HCT116 (cell line): Measurements from ENCODE around the gene PCNT. TPM values are rescaled to one million over a fixed set of nuclear protein-coding genes. Genes with fewer than 3 reads are reported as not detected.
A peak's percentile ranks its signal among the peaks of the same experiment; 100 is the strongest.

Experiments used
- ATAC-seq: fragments of 200-7000 bp; cut with Tn5 transposase; 2 replicates; pipeline ENCODE4 v1.9.1; 2020; ENCODE audit warnings: mild to moderate bottlenecking, moderate library complexity
- BruUV-seq: library from RNA; stranded (reverse); fragments of 400-500 nt; replicated peaks from 2 replicates; lab custom pipeline; 2021; lab: Mats Ljungman, UMichigan
- CTCF ChIA-PET: fragments of 300-600 bp; sonication (Branson Sonifier 250); formaldehyde crosslinking; loops from one replicate; lab custom pipeline; 2021; ENCODE audit warnings: antibody characterized with exemption; lab: Charles Lee
- POLR2A ChIA-PET: fragments of 300-600, 350-600 bp; sonication (Branson Sonifier 250); formaldehyde crosslinking; loops from one replicate; lab custom pipeline; 2021; ENCODE audit warnings: antibody characterized with exemption; lab: Charles Lee
- RAD21 ChIA-PET, 2 experiments: fragments of 300-600 bp; sonication (Branson Sonifier 250); formaldehyde crosslinking; loops; one replicate each; lab custom pipeline; 2023; ENCODE audit warnings: low total read pairs in 2 of 2; ENCODE audit not compliant: uncharacterized antibody in 2 of 2, unreplicated experiment in 2 of 2, low non-redundant PET in 1 of 2; lab: Charles Lee
- DNase-seq: peaks from one replicate; pipeline ENCODE4 v3.0.0-alpha.2; 2010; ENCODE audit warnings: low read depth, low spot score
- H2AFZ ChIP-seq: fragments of 200-600 bp; shearing (Covaris generic), sonication (generic); 2 replicates; pipeline ENCODE4 v1.6.1; 2017; ENCODE audit warnings: low read depth, mixed run types, mixed read lengths, antibody characterized with exemption, low read length; ENCODE audit not compliant: poor library complexity, severe bottlenecking
- H3K27ac ChIP-seq: 2 replicates; pipeline ENCODE4 v1.5.1; 2012; ENCODE audit warnings: low read depth, low read length
- H3K27me3 ChIP-seq: fragments of 200-600 bp; sonication (generic); 2 replicates; pipeline ENCODE4 v1.6.1; 2016; ENCODE audit warnings: mixed run types, low read length, mixed read lengths; ENCODE audit not compliant: insufficient read depth
- H3K36me3 ChIP-seq, 2 experiments: fragments of 200-500 bp in 1 of 2; fragments of 200-600 bp in 1 of 2; sonication (Bioruptor generic) in 1 of 2; sonication (generic) in 1 of 2; 2 replicates each; pipeline versions ENCODE4 v1.5.1 to v1.6.1; 2014 to 2016; ENCODE audit warnings: low read length in 2 of 2, inconsistent platforms in 1 of 2, mixed read lengths in 1 of 2, mixed run types in 1 of 2; ENCODE audit not compliant: insufficient read depth in 2 of 2, control insufficient read depth in 1 of 2
- H3K4me1 ChIP-seq, 2 experiments: fragments of 200-600 bp in 1 of 2; sonication (generic) in 1 of 2; 2 replicates each; pipeline versions ENCODE4 v1.5.1 to v1.6.1; 2012 to 2017; ENCODE audit warnings: low read length in 2 of 2, inconsistent platforms in 1 of 2, mild to moderate bottlenecking in 1 of 2, mixed read lengths in 1 of 2, mixed run types in 1 of 2, moderate library complexity in 1 of 2; ENCODE audit not compliant: insufficient read depth in 2 of 2, control insufficient read depth in 1 of 2
- H3K4me2 ChIP-seq: fragments of 200-600 bp; sonication (generic); 2 replicates; pipeline ENCODE4 v1.6.1; 2017; ENCODE audit warnings: mixed run types, low read length, mixed read lengths
- H3K4me3 ChIP-seq, 2 experiments: fragments of 200-600 bp in 1 of 2; sonication (generic) in 1 of 2; replicated peaks in 1 of 2; 2 replicates each; pipeline ENCODE4 v1.5.1; 2011 to 2016; ENCODE audit warnings: low read length in 2 of 2, control low read depth in 1 of 2, low read depth in 1 of 2, mild to moderate bottlenecking in 1 of 2, mixed read lengths in 1 of 2, mixed run types in 1 of 2
- H3K79me2 ChIP-seq: fragments of 200-600 bp; sonication (generic); 2 replicates; pipeline ENCODE4 v1.6.1; 2017; ENCODE audit warnings: mild to moderate bottlenecking, mixed run types, low read length, moderate library complexity, mixed read lengths; ENCODE audit not compliant: insufficient read depth
- H3K9ac ChIP-seq: fragments of 200-600 bp; sonication (generic); 2 replicates; pipeline ENCODE4 v1.6.1; 2016; ENCODE audit warnings: low read length, mixed read lengths
- H3K9me2 ChIP-seq: fragments of 200-600 bp; sonication (generic), shearing (Covaris generic); 2 replicates; pipeline ENCODE4 v1.6.1; 2017; ENCODE audit warnings: mixed run types, mild to moderate bottlenecking, moderate library complexity; ENCODE audit not compliant: insufficient read depth
- H3K9me3 ChIP-seq, 2 experiments: fragments of 200-500 bp in 1 of 2; fragments of 200-600 bp in 1 of 2; sonication (Bioruptor generic) in 1 of 2; sonication (generic) in 1 of 2; 2 replicates each; pipeline ENCODE4 v1.6.1; 2014 to 2017; ENCODE audit warnings: low read length in 2 of 2, mixed read lengths in 2 of 2, inconsistent platforms in 1 of 2, low read depth in 1 of 2, mild to moderate bottlenecking in 1 of 2, mixed run types in 1 of 2, moderate library complexity in 1 of 2; ENCODE audit not compliant: control insufficient read depth in 1 of 2, insufficient read depth in 1 of 2
- H4K20me1 ChIP-seq: fragments of 200-600 bp; sonication (generic), shearing (Covaris generic); 2 replicates; pipeline ENCODE4 v1.6.1; 2017; ENCODE audit warnings: mixed run types, mild to moderate bottlenecking, moderate library complexity; ENCODE audit not compliant: insufficient read depth
- CEBPB ChIP-seq: IDR thresholded peaks from 2 replicates; pipeline ENCODE4 v1.6.1; 2012; ENCODE audit warnings: low read depth
- EGR1 ChIP-seq: IDR thresholded peaks from 2 replicates; pipeline ENCODE4 v1.6.1; 2012; ENCODE audit warnings: low read depth
- ELF1 ChIP-seq: IDR thresholded peaks from 2 replicates; pipeline ENCODE4 v1.6.1; 2012; ENCODE audit warnings: low read depth, borderline replicate concordance
- EZH2 ChIP-seq: fragments of 200-600 bp; sonication (generic); IDR thresholded peaks from 2 replicates; pipeline ENCODE4 v1.6.1; 2017; ENCODE audit warnings: antibody characterized with exemption, mixed run types
- EZH2phosphoT487 ChIP-seq: fragments of 200-600 bp; IDR thresholded peaks from 2 replicates; pipeline ENCODE4 v1.6.1; 2018; ENCODE audit warnings: antibody characterized with exemption, borderline replicate concordance
- JUND ChIP-seq: IDR thresholded peaks from 2 replicates; pipeline ENCODE4 v1.6.1; 2012
- SRF ChIP-seq: IDR thresholded peaks from 2 replicates; pipeline ENCODE4 v1.6.1; 2012; ENCODE audit warnings: low read depth
- TCF7L2 ChIP-seq: IDR thresholded peaks from 2 replicates; pipeline ENCODE4 v1.7.0; 2011; ENCODE audit warnings: borderline replicate concordance, inconsistent platforms; ENCODE audit not compliant: insufficient read depth, insufficient read length; ENCODE audit errors: extremely low read depth
- ZFX ChIP-seq: fragments of 450-650 bp; IDR thresholded peaks from 2 replicates; pipeline ENCODE4 v1.6.1; 2017
- ZNF274 ChIP-seq: fragments of 200-500 bp; sonication (Bioruptor generic); IDR thresholded peaks from 2 replicates; pipeline ENCODE4 v1.6.1; 2014; ENCODE audit warnings: mild to moderate bottlenecking, low read depth, low read length, inconsistent platforms
- intact Hi-C: fragments of 100-400 bp; cut with micrococcal nuclease; formaldehyde crosslinking; loops from 2 replicates; pipeline ENCODE4 v1.10.0; 2022
- total RNA-seq: library from RNA; stranded (reverse); gene quantifications from one replicate; pipeline ENCODE4 v1.2.1, GENCODE V29; 2021; ENCODE audit not compliant: unreplicated experiment
- TF ChIP-seq, protein P1 (sequence below), 3 experiments: fragments of 200-600 bp in 1 of 3; sonication (generic) in 1 of 3; IDR thresholded peaks in 2 of 3; conservative IDR thresholded peaks in 1 of 3; 2 replicates each; pipeline ENCODE4 v1.5.1; 2012 to 2017; ENCODE audit warnings: low read depth in 2 of 3, low read length in 2 of 3, antibody characterized with exemption in 1 of 3, borderline replicate concordance in 1 of 3, control low read depth in 1 of 3, mild to moderate bottlenecking in 1 of 3, mixed read lengths in 1 of 3, mixed run types in 1 of 3, moderate library complexity in 1 of 3; ENCODE audit not compliant: insufficient read depth in 1 of 3
- TF ChIP-seq, protein P2 (sequence below): IDR thresholded peaks from 2 replicates; pipeline ENCODE4 v1.6.1; 2012; ENCODE audit warnings: low read depth
- TF ChIP-seq, protein P3 (sequence below): IDR thresholded peaks from 2 replicates; pipeline ENCODE4 v1.6.1; 2012

PCNT gene
- total RNA-seq, 1 experiment from 2014 or later = 43.6 TPM

- Histone ChIP-seq H3K4me3 (no peak overlapping the region), H3K4me2 (no peak overlapping the region), H3K79me2 (no peaks in the 10 kb centered on the region), H3K9ac (no peak overlapping the region), H3K27me3 (no peaks in the 10 kb centered on the region), H2AFZ (no peak overlapping the region), H3K4me1 (peaks cover 6 to 11% of the 10 kb centered on the region in 2 experiments; a peak in 2 of 4 replicates), H3K9me3 (no peaks in the 10 kb centered on the region), H3K27ac (no peak overlapping the region), H4K20me1 (no peaks in the 10 kb centered on the region), H3K36me3 (no peaks in the 10 kb centered on the region), H3K9me2 (no peaks in the 10 kb centered on the region)
- DNase-seq (no peak), ATAC-seq (no peak)
- no TSS peak for BruUV-seq
- intact Hi-C loops = no loop called here
- CTCF ChIA-PET = no interaction called here
- RAD21 ChIA-PET = no interaction called here
- POLR2A ChIA-PET = no interaction called here
- TF ChIP-seq, protein P1, sequence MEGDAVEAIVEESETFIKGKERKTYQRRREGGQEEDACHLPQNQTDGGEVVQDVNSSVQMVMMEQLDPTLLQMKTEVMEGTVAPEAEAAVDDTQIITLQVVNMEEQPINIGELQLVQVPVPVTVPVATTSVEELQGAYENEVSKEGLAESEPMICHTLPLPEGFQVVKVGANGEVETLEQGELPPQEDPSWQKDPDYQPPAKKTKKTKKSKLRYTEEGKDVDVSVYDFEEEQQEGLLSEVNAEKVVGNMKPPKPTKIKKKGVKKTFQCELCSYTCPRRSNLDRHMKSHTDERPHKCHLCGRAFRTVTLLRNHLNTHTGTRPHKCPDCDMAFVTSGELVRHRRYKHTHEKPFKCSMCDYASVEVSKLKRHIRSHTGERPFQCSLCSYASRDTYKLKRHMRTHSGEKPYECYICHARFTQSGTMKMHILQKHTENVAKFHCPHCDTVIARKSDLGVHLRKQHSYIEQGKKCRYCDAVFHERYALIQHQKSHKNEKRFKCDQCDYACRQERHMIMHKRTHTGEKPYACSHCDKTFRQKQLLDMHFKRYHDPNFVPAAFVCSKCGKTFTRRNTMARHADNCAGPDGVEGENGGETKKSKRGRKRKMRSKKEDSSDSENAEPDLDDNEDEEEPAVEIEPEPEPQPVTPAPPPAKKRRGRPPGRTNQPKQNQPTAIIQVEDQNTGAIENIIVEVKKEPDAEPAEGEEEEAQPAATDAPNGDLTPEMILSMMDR (IDR thresholded peaks at IDR 0.05 in 2 of 3, conservative IDR thresholded peaks at IDR 0.05 in 1 of 3; ENCODE audit: borderline replicate concordance in 1 of 3, insufficient read depth in 1 of 3, low read depth in 2 of 3, low read length in 2 of 3) = peak in 1 of 3 experiments; percentile 22; a peak in 1 of 6 replicates
- TF ChIP-seq CEBPB (no peak), EZH2phosphoT487 (no peak), TCF7L2 (no peak), ELF1 (no peak)
Observed at GRCh38 chr21:46314441-46315020, 9.4 kb upstream of the PCNT start.

DNA sequence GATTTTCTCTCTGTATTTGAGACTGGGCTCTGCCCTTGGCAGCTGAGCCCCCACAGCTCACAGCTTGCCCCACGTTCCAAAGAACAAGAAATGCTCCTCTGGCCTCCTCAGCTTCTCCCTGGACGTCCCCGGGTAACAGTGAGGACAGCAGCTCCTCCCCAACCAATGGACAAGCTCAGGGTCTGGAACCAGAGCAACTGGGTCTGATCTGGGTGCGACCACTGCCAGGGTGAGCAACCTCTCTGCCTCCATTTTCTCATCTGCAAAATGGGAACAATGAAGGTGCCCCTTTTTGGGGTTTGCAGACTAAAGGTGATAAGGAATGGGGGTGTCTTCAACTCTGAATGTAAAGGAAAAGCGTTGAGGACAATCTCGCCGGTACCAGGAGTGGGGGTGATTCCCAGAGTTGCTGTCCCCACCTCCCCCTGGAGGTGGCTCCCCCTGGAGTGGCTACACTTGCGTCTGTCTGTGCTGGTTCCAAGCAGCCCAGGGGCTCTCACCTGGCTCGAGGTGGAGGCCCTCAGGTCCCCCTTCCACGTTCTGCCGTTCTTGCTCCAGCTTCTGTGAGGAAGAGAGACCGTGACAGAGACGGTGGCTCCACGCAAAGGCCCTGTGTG lies 7.1 kb upstream of the PCNT start:
- Histone ChIP-seq H3K9me3 (no peaks in the 10 kb centered on the region), H3K9me2 (no peaks in the 10 kb centered on the region), H3K4me2 (no peak overlapping the region), H3K9ac (no peak overlapping the region), H3K27ac (no peak overlapping the region), H3K79me2 (peaks cover 5% of the 10 kb centered on the region; the same call in 1 of the 2 replicates), H3K36me3 (no peaks in the 10 kb centered on the region), H3K4me1 (peaks cover 6 to 11% of the 10 kb centered on the region in 2 experiments; a peak in 2 of 4 replicates)
- DNase-seq = no peak
- BruUV-seq = no TSS peak
- POLR2A ChIA-PET = no interaction called here
- TF ChIP-seq CEBPB (no peak), ZFX (no peak), EGR1 (no peak), ZNF274 (no peak), JUND (no peak), SRF (no peak), ELF1 (no peak), TCF7L2 (no peak), EZH2 (no peak)
- TF ChIP-seq, protein P2, sequence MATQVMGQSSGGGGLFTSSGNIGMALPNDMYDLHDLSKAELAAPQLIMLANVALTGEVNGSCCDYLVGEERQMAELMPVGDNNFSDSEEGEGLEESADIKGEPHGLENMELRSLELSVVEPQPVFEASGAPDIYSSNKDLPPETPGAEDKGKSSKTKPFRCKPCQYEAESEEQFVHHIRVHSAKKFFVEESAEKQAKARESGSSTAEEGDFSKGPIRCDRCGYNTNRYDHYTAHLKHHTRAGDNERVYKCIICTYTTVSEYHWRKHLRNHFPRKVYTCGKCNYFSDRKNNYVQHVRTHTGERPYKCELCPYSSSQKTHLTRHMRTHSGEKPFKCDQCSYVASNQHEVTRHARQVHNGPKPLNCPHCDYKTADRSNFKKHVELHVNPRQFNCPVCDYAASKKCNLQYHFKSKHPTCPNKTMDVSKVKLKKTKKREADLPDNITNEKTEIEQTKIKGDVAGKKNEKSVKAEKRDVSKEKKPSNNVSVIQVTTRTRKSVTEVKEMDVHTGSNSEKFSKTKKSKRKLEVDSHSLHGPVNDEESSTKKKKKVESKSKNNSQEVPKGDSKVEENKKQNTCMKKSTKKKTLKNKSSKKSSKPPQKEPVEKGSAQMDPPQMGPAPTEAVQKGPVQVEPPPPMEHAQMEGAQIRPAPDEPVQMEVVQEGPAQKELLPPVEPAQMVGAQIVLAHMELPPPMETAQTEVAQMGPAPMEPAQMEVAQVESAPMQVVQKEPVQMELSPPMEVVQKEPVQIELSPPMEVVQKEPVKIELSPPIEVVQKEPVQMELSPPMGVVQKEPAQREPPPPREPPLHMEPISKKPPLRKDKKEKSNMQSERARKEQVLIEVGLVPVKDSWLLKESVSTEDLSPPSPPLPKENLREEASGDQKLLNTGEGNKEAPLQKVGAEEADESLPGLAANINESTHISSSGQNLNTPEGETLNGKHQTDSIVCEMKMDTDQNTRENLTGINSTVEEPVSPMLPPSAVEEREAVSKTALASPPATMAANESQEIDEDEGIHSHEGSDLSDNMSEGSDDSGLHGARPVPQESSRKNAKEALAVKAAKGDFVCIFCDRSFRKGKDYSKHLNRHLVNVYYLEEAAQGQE = no peak
- TF ChIP-seq, protein P3, sequence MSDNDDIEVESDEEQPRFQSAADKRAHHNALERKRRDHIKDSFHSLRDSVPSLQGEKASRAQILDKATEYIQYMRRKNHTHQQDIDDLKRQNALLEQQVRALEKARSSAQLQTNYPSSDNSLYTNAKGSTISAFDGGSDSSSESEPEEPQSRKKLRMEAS = no peak
- TF ChIP-seq, all 23 proteins: peak for 0
- intact Hi-C loops = no loop called here
- no peak for ATAC-seq
- ChIA-PET RAD21 (no interaction called here), CTCF (no interaction called here)
- no peak overlapping the region for H3K4me3 ChIP-seq
- H4K20me1 ChIP-seq = no peaks in the 10 kb centered on the region
- no peaks in the 10 kb centered on the region for H3K27me3 ChIP-seq
- no peak overlapping the region for H2AFZ ChIP-seq
